A204.1 (cell line): ENCODE results near the gene FBXL15.

Source experiments
- FAIRE-seq: peaks from 2 replicates; lab custom pipeline; 2012; peaks lifted over from hg19 to GRCh38; lab: Jason Lieb, UNC

The FBXL15 gene

DNA sequence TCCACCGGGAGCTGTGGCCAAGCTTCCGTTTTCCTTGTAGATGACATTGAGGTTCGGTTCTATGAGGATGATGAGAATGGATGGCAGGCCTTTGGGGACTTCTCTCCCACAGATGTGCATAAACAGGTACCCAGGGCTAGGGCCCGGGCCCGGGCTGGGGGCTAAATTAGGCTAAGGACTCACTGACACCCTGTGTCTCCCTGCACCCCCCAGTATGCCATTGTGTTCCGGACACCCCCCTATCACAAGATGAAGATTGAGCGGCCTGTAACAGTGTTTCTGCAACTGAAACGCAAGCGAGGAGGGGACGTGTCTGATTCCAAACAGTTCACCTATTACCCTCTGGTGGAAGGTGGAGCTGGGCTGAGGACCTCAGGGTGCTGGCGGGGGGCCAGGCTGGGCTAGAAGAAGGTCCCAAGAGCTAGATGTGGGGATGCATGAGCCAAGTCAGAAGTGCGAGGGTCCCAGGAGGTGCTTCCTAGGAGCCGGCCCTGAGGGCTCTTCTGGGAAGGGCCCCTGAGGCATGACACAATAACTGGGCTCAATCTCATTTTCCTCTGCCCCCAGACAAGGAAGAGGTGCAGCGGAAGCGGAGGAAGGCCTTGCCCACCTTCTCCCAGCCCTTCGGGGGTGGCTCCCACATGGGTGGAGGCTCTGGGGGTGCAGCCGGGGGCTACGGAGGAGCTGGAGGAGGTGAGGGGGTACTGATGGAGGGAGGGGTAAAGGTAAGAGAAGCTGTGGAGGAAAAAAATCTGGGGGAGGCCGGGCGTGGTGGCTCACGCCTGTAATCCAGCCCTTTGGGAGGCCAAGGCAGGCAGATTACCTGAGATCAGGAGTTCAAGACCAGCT, 22.2 kb upstream of the FBXL15 start:
- FAIRE-seq = no peak

DNA sequence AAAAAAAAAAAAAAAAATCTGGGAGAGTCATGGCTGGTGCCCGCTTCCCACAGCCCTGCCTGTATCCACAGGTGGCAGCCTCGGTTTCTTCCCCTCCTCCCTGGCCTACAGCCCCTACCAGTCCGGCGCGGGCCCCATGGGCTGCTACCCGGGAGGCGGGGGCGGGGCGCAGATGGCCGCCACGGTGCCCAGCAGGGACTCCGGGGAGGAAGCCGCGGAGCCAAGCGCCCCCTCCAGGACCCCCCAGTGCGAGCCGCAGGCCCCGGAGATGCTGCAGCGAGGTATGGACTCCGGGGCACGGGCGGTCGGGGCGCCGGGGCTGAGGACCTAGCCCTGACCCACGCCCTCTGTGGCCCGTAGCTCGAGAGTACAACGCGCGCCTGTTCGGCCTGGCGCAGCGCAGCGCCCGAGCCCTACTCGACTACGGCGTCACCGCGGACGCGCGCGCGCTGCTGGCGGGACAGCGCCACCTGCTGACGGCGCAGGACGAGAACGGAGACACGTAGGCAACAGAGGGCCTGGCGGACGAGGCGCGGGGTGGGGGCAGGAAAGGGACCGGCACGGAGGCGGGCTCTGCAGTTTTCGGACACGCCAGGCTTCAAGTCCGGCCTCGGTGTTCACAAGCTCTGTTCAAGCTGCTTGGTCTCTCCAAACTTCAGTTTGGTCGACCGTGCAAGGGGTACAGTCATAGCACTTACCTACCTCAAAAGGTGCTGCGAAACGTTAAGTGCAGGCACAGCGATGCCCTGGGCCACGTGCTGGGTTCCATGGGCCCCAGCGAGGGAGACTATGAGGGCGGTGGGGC, 21.2 kb upstream of the FBXL15 start:
- FAIRE-seq = no peak

DNA sequence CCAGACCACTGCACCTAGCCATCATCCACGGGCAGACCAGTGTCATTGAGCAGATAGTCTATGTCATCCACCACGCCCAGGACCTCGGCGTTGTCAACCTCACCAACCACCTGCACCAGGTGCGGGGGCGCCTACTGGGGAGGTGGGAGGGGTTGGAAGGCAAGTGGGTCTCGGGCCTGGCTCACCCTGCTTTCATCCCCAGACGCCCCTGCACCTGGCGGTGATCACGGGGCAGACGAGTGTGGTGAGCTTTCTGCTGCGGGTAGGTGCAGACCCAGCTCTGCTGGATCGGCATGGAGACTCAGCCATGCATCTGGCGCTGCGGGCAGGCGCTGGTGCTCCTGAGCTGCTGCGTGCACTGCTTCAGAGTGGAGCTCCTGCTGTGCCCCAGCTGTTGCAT, 20.6 kb upstream of the FBXL15 start:
- no peak for FAIRE-seq

DNA sequence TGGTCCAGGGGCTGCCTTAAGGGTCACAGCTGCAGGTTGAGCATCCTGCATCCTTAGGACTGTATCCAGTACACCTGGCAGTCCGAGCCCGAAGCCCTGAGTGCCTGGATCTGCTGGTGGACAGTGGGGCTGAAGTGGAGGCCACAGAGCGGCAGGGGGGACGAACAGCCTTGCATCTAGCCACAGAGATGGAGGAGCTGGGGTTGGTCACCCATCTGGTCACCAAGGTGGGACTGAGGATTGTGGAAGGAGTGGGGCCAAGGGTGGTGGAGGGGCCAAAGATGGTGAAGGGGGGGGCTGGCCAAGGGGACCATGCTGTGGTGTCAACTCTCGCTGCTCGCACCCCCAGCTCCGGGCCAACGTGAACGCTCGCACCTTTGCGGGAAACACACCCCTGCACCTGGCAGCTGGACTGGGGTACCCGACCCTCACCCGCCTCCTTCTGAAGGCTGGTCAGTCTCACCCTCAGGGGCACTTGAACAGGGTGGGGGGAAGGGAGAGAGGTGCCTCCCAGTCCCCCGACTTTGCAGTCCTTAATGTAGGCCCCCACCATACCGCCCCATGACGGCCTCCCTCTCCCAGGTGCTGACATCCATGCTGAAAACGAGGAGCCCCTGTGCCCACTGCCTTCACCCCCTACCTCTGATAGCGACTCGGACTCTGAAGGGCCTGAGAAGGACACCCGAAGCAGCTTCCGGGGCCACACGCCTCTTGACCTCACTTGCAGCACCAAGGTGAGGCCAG, 19.9 kb upstream of the FBXL15 start:
- FAIRE-seq = no peak

DNA sequence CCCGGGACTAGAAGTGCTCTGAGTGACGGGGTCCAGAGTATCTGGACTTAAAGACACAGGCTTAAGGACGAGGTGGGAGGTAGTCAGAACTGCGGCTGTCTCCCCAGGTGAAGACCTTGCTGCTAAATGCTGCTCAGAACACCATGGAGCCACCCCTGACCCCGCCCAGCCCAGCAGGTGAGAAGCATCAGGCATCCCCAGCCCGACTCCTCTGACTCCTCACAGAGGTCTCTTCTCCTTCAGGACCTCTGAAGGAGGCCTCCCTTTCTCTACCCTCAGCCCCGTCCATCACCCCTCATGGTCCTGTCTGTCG, 19.3 kb upstream of the FBXL15 start:
- no peak for FAIRE-seq

DNA sequence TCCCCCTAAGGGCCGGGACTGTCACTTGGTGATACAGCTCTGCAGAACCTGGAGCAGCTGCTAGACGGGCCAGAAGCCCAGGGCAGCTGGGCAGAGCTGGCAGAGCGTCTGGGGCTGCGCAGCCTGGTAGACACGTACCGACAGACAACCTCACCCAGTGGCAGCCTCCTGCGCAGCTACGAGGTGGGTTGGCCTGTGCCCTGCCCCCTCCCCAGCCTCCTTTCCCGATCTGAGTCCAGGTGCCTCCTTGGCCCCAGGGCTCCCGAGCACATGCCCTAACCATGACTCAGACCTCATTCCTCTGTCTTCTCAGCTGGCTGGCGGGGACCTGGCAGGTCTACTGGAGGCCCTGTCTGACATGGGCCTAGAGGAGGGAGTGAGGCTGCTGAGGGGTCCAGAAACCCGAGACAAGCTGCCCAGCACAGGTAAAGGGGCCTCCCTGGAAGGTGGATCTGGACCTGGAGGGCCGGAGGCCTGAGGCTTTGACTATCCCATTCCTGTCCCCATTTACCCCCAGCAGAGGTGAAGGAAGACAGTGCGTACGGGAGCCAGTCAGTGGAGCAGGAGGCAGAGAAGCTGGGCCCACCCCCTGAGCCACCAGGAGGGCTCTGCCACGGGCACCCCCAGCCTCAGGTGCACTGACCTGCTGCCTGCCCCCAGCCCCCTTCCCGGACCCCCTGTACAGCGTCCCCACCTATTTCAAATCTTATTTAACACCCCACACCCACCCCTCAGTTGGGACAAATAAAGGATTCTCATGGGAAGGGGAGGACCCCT, 18.7 kb upstream of the FBXL15 start:
- FAIRE-seq = no peak

DNA sequence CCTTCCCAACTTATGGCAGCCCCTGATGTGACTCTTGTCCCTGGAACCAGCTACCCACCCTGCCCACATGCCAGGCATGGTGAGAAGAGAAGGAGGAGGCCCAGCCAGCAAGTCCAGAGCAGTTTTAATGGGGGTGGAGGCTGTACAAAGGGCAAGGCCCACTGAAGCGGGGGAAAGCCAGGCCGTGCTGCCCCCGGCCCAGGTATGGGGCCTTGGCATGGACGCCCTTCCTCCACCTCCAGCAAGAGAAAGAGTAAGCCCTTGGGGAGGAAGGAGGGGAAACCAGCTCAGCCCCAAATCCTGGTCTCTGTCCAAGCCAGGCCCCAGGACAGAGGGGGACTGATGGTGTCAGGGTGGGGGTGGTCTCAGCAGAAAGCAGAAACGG, 18.1 kb upstream of the FBXL15 start:
- no peak for FAIRE-seq

DNA sequence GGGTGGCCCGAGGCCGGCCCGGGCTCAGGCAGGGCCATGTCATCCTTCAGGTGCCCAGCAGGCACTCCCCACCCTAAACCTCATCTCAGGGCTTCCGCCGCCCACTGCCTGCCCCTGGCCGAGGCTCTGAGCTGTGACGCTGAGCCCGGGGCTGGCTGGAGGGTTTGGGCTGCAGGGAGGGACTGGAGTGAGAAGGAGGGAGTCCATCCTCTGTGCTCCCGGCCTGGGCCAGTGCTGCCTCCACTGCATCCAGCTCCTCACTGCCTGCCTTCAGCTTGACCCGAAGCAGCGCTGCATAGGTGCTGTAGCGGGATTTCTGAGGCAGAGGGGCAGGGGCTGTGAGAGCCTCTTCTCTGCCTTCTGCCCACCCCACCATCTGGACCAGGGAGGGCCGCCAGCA, 17.5 kb upstream of the FBXL15 start:
- no peak for FAIRE-seq

DNA sequence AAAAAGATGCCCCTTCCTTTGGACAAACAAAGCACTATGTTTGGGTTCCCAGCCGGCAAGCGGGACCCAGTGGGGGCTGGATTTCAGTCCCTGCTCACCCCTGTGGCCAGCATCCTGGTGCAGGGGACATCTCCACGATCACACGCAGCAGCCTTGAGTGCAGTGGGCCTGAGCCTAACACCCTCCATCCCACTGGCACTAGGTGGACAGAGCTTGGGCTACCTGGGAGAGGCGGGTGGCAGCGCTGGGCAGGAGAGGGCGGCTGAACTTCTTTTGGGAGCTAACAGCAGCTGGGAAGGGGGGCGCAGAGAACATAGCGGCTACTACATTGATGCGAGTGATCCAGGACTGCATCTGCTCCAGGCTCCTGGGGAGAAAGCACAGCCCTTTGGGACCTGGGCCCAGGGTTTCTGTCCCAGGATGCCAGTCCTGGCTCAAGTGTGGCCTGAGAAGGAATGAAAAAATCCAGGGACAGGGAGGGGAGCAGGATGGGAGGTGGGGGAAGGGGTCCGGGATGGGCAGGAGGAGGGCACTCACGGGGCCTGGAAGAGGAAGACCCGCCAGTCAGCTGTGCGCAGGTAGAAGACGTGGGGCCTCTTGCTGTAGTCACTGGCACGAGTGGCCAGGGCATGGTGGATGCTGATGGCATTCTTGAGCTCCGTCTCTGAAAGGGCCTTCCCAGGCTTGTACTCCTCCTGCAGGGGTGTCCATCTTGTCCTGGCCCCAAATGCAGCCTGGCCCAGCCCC, 16.1 kb upstream of the FBXL15 start:
- FAIRE-seq = no peak

DNA sequence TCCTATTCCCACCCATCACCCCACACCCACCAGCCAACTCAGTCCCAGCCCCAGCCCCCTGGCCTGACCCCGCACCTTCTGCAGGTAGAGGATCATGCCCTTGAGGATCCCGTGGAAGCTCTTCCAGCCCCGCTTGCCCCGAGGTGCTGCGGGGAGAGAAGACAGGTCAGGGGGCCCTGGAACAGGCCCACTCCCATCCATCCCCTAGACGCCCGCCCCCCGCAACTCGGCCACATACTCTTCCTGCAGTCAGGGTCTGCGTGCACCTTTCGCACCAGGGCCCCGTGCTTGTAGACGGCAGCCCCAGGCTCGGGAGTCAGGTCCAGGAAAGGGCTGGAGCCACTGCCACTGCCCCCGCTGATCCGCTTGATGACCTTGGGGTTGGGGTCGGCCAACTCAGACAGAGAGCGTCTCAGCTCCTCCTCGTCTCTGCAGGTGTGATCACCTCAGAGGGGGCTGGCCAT, 15.5 kb upstream of the FBXL15 start:
- FAIRE-seq = no peak

DNA sequence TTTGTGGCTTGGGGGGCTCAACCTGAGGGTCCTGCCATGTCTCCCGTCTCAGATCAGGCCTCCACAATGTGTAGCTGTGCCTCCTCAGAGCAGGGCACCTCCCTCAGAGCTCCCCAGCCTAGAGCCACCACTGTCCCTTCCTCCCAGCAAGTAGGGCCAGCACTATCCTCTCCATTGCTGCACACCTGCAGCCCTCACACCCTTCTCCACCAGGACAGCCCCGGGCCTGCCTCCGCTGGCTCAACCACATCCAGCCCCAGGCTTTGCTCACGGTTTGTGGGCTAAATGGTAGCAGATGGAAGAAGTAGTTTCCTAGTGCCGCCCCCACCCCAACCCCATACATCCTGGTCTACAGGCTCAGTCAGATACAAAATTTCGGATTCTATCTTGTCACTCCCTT, 15.0 kb upstream of the FBXL15 start:
- FAIRE-seq = no peak

DNA sequence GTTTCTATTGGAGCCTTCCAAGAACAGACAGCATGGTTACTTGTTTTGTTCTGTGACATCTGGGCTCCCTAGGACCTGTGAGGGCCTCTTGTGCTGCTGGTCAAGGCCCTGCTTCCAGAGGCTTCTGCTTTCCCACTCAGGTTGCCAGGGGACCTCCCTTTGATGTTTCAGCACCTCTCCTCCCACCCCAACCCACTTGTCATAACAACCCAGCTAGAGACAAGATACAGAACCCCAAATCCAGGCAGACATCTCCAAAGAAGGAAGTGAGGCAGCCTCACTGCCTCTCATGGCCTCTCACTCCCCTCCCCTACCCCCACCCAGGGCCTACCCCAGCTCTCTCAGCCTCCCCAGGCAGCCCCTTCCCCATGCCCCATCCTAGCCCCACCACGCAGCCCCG, 13.8 kb upstream of the FBXL15 start:
- FAIRE-seq = no peak

DNA sequence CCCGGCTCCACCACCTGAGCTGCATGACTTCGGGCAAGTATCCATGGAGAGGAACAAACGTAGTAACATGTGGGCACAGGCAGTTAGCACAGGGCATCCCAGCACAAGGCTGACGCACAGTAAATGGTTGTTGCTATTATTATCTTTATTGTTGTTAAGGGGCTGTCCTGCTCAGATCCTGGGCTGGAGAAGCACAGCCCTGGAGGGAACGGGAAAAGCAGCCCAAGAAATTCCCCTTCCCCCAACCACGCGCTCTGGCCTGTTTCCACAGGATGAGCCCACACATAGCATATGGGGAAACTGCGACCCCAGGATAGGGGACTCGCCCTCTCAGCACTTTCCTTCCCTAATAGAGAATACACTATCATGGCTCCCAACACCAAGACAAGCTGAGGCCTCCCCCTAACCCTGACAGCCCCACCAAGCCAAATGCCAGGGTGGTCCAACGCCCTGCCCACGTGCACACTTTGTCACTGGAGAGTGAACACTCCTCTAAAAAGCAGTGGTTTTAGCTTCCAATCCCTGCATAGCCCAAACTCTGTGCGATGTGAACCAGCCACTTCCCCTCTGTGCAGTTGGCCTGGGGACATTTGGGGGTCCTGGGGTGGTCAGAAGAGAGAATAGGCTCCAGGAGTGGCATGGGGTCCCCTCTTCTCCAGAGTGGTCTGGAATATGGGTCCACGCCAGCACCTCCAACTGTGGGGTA, 13.1 kb upstream of the FBXL15 start:
- FAIRE-seq = no peak

DNA sequence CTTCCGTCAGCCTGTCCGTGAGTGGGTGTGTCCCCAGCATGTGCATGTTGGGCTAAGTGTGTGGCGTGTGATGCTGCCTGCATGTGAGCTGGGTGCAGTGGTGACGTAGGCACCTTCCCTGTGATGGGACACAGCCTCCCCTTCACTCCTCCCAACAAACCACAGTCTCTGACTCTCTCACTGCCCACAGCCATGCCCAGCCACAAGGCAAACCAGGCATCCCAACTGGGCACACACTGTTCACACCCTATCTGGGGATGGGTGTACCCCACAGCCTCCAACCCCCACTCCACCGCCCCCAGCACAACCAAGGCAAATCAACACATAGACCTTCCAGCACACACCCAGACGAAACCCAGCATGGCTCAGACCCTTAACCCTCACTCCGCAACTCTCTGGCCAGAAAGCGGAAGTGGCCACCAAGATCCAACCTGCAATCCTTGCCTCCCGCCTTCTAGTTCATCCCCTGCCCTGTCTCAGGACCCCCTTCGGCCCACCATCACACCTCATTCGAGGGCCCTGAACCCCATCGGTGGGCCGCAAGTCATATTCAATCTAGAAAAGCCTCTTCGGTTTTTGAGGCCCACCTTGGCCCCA, 12.4 kb upstream of the FBXL15 start:
- FAIRE-seq = no peak

DNA sequence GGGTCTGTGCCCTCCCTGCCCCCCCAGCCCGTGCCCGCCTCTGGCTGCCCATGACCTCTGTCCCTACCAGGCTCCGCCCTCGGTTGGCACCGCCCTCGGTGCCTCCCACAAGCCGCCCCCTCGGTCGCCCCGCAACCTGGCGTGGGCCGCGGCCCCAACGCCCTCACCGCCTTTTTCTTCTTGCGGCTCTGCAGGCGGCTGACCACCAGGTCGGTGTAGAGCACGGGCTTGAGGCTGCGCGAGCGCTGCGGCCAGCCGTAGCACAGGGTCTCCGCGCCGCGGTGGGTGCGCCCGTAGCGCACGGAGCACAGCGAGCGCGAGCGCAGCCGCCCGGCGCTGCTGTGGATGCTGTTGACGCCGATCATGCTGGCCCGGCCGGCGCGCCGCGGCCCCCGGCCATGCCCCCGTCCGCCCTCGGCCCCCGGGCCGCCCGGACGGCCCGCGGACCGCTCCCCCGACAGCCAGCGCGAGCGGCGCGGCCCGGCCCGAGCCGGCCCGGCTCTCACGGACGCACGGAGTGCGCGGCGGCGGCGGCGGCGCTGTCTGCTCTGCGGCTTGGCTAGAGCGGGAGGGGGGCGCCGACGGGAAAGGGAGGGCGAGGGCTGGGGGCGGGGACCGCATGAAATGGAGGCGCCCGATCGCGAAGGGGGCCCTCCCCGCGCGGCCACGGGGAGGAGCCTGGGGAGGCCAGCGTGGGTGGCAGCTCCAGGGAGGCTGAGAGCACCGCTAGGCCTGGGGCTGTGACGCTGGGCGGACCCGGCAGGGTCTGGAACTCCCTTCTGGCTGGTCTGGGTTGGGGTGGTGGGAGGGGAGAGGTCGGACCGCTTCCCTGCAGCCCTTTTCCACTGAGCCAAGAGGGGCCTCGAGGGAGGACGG, 11.7 kb upstream of the FBXL15 start:
- no peak for FAIRE-seq

DNA sequence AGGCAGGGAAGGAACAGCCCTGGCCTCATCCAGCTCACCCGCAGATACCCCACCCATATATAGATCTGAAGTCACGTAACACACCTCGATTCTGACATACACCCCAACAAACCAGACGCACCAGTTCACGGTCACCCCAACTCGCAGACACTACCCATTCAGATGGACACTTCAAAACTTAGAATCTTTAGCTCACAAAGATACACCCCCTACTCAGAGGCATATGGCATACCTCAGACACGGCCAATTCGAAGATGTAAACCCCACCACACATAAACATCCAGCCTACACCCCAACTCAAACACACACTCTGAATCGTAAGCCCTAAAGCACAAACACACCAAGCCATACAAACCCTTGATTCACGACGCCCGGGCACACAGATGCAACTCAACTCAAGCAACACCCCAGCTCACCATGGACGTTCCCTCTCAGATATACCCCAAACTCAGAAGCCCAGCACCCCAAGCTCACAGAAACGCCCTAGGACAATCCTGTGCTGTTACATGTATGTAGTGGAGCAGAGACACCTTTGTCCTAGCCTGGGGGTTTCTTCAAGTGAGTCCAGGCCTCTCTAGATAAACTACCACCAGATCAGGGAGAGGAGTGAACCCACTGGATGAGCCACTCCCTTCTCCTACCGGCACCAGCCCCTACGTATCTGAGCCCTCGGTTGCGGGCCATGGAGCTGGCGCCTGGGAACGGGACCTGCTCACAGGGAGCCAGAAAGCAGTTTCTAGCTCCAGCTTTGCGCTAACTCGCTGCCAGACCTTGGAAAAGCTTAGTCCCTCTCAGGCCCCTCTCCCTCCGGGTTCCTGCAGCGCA, 10.8 kb upstream of the FBXL15 start:
- no peak for FAIRE-seq

DNA sequence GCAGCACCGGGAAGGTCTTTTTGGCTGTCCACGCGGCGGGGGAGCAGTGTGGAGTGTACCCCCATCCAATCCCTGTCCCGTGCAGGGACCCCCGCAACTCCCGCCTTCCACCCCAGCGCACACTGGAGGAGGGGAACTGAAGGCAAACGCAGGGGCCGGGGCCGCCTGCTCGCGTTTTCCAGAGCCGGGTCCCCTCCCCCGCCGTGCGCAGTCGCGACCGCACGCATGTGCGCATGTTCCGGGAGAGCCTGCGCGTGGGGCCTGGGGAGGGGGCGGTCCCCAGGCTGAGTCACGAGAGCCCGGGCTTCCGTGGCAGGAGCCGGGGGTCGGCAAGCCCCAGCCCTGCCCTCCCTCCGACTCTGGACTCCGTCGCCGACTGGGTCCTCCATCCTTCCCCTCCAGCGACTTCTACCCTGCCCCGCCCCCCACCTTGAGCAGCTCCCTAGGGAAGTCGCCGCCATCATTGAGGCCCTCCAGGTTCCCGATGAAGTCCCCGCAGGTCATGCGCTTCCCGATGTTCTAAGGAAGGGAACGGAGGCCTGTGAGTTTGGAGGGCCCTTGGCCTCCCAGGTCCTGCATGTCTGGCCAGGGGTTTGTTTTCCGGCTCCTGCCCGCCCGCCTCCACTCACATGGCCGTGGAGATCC, 10.1 kb upstream of the FBXL15 start:
- FAIRE-seq = no peak
